ENCODE data around the gene GTF3A.

Gene GTF3A

DNA sequence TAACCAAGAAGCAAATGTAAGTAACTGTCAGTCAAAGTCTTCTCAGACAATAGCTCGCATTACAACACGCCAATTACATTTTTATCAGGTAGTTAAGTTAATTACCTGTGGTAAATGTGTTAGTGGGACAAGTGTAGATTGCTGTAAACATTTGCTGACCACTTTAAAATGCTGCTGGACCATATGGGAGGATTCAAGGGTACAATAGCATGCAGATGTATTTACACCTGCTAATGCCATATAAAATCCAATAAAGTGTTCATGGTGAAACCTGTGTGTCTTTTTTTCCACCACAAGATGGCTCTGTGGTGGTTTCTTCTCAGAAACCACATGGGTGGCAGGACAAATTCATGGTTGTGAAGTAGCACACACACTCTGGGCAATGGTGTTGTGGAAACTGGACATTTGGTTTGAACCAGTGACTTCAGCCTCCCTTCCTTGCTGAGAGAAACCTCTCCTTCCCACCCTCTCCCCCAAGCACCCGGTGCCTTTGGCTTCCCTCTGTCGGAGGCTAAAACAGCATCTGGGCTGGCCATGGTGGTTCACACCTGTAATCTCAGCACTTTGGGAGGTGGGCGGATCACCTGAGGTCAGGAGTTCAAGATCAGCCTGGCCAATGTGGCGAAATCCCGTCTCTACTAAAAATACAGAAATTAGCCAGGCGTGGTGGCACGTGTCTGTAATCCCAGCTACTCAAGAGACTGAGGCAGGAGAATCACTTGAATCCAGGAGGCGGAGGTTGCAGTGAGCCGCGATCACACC is 18.1 kb upstream of the GTF3A start:
- peak in 1 of 2 donors; percentile 29 for DNase-seq

DNA sequence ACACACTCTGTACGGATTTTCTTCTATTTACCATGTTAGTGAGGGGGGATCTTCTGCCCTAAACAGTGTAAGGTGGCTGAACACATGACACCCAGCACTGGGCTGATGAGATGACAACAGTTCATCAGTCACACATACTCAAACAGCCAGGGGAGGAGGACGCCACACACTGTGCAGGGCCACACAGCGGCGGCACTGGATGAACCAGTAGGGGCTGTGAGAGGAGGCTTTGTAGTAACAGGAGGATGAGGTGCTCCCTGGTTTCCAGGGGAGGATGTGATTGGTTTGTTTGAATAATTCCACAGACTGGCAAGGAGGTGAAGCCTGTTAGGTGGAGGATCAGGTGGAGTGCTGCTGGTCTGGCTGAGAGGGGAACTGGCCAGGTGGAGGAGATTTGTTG is 16.3 kb upstream of the GTF3A start:
- DNase-seq = no peak

DNA sequence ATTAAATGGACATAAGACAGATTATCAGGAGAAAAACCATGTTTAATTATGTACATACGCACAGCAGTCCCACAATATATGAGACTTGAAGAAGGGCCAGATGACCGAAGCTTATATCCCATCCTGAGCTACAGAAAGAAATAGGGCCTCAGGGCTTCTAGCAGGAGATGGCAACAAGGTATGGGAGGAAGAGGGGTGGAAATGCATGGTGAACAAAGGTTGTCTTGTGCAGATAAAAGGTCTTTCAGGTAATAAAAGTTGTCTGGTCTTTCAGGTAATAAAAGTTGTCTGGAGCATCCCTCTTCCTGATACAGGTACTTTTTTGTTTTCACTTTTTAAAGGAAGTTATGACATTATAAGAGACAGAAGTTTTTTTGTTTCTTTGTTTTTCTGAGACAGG is 15.4 kb upstream of the GTF3A start:
- no peak for DNase-seq

DNA sequence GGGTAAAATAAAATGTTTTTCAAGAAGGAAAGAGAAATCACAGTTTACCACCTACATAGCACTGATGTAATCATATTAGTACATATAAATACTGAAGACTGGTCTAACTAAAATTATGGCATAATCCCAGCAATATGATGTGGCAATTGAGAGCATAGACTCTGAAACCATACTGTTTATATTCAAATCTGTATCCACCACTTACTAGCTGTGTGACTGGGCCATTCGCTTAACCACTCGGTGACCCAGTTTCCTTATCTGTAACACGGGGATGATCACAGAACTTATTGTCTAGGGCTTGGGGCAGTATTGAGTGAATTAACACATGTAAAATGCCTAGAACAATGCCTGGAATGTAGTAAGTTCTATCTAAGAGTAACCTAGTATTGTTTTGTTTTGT is 13.1 kb upstream of the GTF3A start:
- no peak for DNase-seq

DNA sequence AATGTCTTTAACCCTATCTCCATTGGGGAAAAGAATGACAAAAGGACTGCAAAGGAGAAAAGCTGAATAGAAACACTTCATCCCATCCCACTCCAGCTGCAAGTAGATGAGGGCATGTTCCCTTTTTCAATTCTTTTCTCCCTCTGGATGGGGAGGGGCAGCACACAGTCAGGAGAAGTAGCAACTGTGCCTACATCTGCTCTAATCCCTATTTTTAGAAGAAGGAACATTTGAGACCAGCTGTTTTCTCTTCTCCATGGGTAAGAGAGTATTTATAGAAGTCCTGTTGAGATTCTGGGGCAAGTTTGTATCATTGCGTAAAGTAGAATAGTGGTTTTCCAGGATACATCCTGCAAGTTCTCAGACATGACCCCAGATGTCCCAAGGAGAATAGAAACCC is 9.3 kb upstream of the GTF3A start:
- no peak for DNase-seq

DNA sequence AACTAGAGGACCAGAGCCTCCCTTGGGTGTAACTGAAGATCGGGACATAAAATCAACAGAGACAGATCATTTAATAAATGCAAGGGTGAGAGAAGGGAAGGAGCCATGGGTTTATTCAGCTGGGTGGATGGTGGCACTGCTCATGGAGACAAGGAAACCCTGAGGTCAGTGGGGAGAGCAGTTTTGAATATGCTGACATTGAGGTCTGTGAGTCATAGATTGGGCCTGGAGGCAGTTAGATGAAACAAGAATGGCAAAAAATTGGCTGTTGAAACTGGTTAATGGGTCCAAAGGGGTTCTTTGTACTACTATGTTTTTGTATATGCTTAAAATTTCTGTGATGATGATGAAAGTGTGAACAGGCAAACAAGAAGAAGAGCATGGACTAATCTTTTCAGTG is 5.1 kb upstream of the GTF3A start:
- DNase-seq = no peak

DNA sequence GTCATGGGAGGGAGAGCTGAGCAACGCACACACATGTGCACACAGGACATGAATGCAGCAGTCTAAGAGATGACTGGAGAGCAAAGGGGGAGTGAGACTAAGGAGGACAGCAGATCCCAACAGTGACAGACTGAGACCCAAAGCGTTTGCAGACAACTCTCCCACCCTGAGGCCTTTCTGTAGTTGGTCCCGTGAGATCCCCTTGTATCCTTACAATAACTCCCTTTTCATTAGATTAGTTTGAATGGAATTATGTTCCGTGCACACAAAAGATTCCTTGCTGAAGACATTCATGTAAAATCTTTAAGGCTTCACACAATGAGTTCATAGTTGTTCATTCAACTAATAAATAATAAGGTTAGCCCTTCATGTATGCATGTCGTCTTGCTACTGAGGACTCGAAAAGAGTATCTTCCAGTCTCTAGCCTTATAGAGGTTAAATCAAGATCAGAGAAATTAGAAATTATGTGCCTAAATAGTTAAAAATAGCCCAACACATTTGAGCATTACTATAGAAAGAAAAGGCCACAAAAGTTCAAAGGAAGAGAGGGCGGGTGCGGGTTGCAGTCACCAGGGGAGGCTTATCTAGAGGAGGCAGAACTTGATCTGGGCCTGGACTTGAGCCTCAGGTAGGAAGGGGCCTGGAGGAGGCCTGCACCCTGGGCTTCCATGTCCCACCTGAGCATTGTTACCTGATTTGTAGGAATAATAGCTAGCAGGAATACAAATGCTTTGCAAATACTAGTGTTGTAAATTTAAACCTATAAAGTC is 3.1 kb upstream of the GTF3A start:
- no peak for DNase-seq

DNA sequence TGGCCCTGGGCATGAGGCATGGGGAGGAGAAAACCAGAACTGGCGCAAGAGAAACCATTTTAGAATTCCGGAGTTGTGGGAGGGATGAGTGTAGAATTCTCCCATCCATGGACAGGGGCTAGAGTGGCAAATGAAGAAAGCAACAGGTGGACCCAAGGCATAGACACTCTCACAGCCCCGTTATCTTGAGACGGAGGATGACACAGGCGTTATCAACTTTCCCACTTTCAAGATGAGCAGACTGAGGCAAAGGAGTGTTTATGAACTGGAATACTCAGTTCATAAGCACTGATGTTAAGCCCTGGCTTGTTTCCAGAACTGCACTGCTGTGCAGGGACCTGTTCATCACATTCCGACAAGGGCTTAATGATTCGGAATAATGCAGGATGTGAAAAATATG is 1.1 kb upstream of the GTF3A start:
- no peak for DNase-seq

DNA sequence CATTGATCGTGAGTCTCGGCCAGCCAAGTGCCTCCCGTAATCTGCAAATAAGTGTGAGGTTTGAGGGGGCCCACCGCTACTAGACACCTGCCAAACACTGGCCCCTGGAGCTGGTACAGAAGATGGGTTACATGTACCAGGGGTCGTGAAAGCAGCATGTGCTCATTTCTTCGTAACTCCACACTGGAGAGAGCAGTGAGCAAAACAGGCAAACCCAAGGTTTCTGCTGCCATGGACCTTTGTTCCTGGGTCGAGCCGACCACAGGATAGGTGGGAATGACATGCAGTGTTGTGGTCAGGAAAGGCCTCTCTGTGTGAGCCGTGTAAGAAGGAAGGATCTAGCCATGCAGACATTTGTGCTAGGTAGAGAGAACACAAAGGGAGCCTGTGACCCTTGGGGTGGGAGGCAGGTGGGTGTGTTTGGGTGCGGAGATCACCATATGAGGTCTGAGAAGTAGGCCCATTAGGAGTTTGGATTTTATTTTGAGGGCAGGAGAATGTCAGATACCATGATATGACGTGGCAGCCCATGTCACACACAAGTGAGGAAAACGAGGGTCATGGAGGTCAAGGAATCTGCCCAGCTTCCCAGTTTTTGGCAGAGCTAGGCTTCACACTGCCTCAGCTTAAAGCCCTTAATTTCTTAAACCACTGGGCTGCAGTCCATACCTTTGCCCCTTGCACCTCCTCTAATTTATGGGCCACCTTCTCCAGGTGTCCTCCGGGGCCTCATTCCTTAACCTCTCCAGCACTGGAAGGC is 919 bp downstream of the GTF3A start:
- DNase-seq = peak; percentile 12 to 50

DNA sequence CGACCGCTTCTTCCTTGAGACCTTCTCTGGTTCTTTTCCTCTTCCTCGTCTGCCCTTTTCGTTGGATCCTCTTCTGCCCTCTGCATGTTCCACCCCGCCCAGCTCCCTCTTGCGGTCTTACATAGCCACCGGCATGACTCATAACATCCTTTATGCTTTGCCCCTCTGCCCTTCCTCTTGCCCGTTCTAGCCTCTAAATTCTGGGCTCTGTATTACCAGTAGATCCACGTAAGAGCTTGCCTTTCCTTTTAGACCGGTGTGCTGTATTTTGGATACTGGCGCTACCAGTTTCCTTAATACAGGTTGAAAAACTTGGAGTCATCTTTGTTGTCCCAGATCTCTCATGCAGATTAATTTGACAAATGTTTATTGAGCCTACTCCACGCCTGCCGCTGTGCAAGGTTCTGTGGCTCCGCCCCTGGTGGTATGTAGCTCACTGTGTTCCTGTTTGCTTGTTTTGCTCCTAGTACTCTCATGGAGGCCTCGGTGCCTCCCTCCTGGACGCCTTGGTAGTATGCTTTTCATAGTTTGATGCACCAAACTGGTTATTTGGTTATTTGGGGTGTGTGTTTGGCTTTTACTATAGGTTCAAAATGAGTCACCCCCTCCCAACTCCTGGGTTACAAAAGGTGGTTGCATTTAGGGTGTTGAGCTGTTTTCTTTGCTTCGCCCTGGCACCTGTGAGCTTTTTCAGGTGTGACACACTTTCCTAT is 1.7 kb downstream of the GTF3A start:
- peak; percentile 70 to 77 for DNase-seq

DNA sequence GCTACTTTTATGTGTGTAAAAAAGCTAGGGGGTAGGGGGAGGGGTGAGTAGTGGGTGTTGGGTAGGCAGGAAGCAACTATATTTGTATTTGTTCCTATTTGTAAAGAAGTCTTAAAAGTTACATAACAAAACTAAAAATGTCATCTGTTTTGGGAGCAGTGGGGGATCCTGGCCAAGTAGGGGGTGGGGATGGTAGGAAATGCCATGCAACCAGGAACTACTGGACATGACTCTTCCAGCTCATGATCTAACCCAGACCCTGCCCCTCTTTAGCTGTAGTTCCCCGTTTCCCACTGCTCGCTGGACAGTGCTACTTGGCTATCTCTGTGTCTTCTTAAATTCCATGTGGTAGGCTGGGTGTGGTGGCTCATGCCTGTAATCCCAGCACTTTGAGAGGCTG is 3.2 kb downstream of the GTF3A start:
- no peak for DNase-seq

DNA sequence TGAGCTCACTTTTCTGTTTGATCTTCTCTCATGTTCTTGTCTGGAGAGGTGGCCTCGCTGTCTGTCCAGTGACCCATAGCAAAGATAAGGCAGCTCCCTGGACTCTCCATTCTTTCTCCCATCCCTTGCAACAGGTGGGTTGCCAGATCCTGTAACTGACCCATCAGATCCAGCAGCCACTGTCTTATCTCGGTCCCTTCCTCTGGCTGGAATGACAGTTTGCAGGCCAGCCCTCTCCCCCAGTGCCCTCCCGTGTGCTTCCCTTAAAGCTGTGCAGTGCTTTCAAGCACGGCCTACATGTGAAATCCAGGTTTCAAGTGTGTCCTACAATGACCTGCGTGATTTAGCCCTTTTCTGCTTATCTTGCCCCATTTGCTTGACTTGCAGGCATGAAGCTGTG is 3.7 kb downstream of the GTF3A start:
- no peak for DNase-seq

DNA sequence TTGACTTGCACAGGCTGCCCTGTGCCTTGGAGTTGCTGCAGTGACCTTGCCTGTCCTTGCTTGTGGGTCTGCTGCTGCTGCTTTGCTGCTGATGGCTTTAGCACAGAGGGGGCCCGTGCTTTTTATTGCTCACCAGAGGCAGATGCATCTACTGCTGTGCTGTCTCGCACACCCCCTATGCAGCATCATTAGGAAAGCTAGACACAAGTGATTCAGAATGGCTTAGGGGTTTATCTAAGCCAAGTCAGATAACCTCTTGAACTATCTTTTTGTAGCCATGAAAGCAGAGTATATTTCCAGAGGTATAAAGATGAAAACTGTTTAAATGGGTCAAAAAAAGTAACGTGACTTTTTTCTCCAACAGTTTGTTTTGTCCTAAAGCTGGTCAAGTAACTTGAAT is 7.8 kb downstream of the GTF3A start:
- DNase-seq = no peak

DNA sequence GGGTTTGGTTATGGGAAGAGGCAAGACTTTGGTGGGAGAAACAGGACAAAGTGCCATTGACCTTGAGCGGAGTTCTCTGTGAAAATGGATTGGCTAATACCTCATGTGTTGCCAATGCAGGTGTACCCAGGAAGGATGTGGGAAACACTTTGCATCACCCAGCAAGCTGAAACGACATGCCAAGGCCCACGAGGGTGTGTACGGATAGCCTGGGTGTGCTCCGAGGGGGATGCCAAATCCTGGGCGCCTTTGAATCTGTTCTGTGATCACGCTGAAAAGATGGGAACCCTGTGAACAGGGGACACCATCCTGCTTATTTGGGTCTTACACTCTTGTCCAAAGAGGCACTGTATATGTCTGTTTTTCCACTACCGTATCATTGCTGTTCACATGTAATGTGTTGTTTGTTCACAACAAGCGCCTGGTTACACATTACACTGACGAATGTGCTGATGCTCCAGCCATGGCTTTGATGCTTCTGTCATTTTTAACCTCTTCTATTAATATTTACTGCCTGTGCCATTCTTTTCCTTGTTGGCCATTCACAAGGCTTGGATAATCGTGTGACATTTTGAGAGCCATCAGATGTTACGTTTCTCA is 8.3 kb downstream of the GTF3A start:
- no peak for DNase-seq

DNA sequence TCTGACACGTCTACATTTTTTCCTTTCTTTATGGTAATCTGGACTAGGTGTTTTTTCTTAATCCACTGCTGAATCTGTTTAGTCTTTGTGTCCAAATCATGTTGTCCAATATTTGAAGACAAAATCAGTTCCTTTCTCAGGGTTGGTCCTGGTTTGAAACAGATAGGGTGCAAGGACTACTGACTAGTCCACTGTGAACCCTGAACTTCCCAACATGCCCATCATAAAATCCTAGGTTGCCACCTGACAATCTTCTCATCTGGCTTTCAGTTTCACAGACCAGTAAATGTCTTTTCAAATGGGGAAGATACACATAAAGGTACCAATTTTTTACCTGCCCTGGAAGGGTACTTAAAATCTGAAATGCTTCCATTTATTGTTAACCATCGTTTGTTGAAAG is 12.7 kb downstream of the GTF3A start:
- DNase-seq = no peak

DNA sequence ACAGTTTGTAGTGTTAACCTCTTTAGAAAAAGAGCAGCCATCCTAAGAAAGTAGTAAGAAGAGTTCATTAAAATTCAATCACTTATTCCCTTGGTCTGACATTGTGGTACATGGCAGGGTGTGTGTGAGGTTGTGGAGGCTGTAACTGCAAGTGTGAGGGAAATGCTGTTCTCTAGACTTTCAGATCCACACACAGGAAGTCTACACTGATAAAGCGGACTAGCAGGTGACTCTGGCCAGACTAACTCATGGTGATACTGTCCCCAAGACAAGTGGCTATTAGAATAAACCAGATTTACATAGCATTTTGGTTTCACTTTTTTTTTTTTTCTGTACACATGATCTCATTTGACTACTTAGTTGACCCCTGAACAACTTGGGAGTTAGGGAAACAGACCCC is 16.0 kb downstream of the GTF3A start:
- DNase-seq = no peak

DNA sequence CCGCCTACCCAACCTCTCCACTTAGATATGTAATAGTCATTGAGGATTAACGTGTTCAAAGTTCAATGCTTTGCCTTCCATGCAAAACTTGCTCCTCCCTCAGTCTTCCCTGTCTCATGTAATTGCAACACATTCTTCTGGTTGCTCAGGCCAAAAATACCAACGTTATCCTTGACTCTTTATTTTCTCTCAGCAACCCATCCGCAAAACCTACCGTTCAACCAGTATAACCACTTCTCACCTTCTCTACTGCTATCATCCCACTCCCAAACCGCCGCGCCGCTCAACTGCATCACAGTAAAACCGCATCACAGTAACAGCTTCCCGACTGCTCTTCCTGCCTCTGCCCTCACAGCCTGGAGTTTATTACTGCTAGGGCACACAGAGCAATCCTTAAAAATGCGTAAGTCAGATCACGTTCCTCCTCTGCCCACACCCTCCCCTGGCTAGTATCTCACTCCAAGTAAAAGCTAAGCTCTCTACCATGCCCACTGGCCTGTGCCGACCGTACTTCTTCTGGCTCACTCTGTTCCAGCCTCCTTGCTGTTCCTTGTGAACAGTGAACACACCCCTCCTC is 17.7 kb downstream of the GTF3A start:
- DNase-seq = peak in 1 of 2 donors; percentile 44

DNA sequence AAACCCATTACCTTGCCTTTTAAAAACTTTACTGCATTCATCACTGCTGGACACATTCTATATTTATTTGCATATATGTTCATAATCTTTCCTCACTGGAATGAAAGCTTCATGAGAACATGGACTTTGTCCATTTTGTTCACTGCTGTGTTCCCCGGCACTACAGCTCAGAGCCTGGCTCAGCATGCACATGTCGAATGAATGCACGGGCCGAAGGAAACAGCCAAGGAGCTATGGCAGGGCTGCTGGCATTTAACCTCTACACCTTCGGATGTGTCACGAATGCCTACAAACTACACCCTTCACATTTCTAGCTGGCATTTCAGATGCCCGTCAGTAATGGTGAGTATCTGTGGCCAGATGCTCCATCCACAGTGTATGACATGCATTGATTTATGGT is 18.4 kb downstream of the GTF3A start:
- DNase-seq = no peak

DNA sequence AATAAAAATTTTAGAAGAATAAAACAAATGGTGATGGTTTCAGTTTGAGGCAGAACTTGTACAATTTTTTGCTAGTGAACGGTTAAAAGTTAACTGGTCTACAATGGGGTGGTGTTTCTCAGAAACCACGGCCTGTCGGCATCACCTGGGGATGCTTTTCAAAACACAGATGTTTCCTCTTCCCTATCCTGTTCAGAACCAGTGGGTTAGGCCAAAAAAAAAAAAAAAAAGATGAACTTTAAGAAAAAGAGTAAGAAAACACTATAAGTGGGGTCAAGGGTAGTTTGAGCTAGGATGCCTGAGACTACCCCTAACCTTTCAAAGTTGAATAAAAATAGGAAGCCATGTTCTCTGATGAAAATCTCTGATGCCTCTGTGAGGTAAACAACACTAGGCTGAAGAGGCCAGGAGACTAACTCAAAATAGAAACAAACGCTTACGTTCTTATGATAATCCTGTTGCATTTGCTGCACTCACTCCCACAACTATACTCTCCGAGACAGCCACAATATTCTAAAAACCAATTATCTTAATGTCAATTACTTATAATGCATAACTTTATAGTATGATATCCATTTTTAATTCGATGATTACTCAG is 22.7 kb downstream of the GTF3A start:
- no peak for DNase-seq

DNA sequence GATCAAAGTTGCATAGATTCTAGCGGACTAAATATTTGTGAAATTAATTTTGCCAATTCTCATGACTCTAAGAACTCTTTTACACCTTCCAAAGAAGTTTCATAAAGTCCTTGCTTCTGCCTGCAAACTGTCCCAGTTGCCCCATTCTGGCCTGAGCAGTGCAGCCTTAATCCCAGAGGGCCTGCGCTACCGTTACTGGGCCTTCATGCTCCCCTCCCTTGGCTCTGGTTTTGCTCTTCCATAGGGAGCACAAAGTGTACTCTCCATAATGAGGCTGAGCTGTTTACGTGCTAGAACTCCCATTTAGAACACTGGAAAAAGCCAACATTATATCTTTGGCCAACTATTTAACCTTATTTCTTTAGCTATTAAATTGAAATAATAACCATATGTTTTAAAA is 23.9 kb downstream of the GTF3A start:
- no peak for DNase-seq

DNA sequence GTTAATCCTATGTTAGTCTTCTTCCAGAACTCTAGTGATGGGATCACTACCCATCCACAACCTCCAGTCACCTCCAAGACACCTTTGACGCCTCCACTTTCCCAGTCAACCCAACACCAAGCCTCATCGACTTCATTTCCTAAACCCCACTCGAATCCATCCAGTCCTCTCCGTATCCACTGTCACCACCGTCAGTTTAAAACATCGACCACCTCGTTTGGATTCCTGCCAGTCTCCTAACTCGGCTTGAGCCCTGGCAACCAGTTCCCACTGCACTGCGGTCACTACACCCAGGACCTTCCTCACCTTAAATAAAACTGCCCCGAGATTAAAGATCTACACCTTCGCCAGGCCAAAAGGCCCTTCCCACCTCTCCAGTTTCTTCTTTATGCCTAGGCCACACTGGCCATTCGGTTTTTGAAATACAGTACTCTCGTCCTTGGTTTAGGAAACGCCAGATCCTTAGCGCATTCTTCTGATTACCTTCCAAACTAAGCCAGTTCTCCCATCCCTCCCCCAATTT is 24.7 kb downstream of the GTF3A start:
- DNase-seq = no peak
